ENCODE results near the gene VSIG1.

DNA sequence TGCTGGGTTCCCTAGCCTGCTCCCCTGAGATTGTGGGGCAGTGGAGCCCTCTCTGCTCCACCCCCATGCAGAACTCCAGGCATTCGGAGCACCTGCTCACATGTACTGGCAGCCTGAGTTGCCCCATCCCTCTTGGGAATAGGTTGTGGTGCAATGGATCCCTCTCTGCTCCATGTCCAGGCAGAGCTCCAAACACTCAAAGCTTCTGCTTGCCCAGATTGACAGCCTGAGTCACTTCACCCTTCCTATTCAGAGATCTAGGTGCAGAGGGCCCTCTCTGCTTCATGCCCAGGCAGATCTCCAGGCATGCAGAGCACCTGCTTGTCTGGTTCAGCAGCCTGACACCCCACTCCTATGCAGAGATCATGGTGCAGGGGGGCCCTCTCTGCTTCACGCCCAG, 44.1 kb upstream of the VSIG1 start:
- TF ChIP-seq POLR2A (IDR thresholded peaks at IDR 0.05; ENCODE audit: low read length) (no peak), GATA1 (IDR thresholded peaks at IDR 0.05; ENCODE audit: low read depth, low read length) (no peak)

All from erythroblast (primary cell).